GM12865 (cell line): ENCODE measurements around the gene LAMC1.

Experiments used
- DNase-seq: peaks from one replicate; pipeline ENCODE4 v3.0.0; 2010; ENCODE audit warnings: low read depth
- H3K4me3 ChIP-seq: 2 replicates; pipeline ENCODE4 v1.5.1; 2011; ENCODE audit warnings: mild to moderate bottlenecking, low read depth, low read length, control low read depth
- TF ChIP-seq, protein P1 (sequence below): IDR thresholded peaks from 2 replicates; pipeline ENCODE4 v1.5.1; 2011; ENCODE audit warnings: low read length, control low read depth, low read depth, inconsistent platforms; ENCODE audit not compliant: insufficient read depth; ENCODE audit errors: missing control alignments

LAMC1 gene

DNA sequence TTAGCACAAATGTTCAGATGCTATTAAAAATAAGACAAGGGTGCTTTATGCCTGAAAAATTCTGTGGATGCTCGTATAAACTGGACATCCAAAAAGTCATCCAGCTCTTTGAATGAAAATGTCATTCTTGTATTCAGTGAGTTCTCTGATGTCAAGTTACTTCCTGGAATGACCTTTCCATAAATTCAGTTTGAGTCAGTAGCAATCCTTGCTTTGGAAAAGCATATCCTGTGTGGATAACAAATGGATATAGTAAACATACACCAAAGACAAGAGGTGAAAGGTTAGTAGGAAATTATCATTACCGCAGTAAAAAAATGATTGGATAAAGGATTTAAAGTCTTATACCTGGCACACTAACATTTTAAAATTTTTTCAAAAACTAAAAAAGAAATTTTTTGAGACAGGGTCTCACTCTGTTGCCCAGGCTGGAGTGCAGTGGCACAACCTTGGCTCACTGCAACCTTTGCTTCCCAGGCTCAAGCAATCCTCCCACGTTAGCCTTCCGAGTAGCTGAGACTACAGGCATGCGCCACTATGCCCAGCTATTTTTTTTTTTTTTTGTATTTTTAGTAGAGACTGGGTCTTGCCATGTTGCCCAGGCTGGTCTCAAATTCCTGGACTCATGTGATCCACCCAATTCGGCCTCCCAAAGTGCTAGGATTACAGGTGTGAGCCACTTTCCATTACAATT, 10.8 kb upstream of the LAMC1 start:
- TF ChIP-seq, protein P1, sequence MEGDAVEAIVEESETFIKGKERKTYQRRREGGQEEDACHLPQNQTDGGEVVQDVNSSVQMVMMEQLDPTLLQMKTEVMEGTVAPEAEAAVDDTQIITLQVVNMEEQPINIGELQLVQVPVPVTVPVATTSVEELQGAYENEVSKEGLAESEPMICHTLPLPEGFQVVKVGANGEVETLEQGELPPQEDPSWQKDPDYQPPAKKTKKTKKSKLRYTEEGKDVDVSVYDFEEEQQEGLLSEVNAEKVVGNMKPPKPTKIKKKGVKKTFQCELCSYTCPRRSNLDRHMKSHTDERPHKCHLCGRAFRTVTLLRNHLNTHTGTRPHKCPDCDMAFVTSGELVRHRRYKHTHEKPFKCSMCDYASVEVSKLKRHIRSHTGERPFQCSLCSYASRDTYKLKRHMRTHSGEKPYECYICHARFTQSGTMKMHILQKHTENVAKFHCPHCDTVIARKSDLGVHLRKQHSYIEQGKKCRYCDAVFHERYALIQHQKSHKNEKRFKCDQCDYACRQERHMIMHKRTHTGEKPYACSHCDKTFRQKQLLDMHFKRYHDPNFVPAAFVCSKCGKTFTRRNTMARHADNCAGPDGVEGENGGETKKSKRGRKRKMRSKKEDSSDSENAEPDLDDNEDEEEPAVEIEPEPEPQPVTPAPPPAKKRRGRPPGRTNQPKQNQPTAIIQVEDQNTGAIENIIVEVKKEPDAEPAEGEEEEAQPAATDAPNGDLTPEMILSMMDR, result no peak
- no peak overlapping the region for H3K4me3 ChIP-seq
- no peak for DNase-seq

DNA sequence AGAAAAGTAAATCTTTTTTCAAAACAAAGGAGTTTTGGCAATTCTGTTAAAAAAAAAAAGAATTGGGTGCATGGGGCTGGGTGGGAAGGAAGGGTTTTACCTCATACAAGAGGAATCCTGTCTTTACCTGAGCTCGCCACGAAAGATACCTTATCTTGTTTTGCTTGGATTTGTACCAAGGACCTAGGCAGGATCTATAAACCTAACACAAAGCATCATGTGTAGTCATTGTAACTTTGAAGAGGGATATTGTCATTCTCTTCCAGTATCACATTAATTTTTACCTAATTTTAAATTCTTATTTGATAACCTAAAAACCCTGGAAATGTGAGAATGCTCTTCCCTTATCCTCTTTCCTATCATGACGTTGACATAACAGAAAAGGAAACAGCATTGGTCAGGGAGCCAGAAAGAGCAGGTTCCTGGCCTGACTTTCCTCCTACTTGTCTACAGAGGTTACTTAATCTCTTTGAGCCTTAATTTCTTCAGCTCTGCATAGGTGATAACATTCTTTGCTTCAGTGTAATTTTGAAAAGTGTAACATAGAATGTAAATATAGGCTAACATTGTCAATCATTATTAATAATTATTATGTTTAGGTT, 4.0 kb upstream of the LAMC1 start:
- DNase-seq, result no peak
- TF ChIP-seq, protein P1, result no peak
- no peak overlapping the region for H3K4me3 ChIP-seq

DNA sequence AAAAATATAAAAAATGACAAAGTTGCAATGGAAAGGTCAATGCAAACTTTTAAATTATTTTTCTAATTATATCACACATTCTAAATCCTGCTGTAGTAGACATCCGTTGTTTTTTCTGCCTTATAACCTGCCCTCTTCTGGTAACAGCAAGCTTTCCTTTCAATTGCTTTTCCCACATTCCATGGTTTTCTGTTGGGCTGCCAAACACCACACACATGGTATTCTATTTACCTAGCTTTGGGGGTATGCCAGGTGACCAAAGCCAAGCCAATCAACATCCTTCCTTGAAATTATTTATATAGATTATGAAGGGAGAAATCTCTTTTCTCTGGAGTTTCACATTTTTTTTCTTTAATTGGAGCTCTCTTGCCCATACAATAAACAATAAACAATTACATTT, 3.4 kb upstream of the LAMC1 start:
- TF ChIP-seq, protein P1, result no peak
- DNase-seq, result no peak
- H3K4me3 ChIP-seq, result no peak overlapping the region

DNA sequence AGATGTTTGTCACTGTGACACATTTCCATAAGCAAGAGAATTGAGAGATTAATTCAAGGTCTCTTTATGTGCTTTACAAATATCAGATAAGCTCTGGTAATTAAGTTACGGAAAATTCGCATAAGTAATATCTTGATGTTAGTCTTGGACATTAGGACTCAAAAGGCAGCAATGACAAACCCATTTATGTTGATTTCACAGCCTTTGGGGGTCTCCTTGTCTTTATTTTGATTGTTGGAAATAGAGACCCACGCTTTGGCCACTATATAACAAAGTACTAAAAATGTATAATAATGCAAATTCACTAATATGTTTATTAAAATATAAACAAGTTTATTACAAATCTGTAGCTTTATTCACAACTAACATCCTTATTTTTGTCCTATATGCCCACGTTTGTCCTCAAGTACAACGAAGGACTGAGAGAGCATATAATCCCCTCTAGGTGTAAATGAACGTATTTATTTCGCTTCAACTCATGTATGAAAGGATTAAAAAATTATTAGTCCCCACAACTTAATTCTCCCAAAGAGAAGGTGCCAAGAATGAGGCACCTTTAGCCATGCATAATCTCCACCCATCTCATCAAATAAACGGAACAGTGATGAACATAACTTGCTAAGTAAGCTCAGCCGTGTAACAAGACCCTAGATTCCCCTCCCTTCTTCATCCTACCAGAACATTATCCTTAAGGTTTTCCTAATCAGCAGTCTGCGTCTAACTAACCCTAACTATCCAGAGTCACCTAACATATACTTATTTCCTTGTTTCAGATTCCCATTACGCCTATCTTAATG, 1.6 kb upstream of the LAMC1 start:
- TF ChIP-seq, protein P1, result no peak
- DNase-seq, result no peak
- peak overlapping the region; percentile 80 for H3K4me3 ChIP-seq

DNA sequence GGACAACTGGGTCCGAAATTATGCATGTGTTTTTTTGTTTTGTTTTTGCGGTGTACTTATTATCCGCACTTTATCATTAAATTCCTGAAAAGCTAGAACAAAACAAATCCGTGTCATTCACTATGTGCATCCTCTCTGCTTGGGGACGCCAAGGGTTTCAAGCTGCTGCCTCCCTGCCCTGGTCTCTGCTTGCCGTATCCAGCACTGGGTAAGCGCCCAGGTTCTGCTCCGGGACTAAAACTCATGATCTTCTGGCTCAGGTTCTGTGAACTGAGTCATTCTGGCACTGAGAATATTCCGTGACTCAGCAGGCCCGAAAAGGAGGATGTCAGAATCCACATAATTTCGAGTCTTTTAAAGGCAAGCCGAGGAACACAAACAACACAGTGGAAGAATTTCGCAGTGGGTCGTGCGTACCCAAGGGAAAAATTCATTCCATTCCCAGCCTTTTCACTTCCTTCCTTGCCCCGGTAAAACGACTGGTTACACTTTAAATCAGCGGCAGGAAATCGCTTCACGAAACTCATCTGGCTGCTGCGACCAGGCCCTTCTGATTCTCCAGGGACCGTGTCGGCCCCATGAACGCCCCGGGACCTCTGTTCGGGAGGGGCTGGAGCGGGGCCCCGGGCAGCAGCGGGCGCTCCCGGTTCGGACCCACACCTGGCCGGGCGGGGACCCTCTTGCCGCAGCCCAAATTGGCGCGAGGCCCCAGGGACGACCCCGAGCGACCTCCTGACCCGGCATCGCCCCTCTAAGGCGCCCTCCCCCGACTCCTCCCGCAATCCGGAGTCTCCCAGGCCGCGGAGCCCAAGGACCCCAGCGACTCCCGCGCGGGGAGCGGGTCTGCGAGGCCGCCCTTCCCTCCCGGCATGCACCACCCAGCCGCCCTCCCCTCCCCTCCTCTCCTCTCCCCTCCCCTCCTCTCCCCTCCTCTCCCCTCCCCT, 746 bp upstream of the LAMC1 start:
- DNase-seq, result peak; percentile 82
- H3K4me3 ChIP-seq, result peak overlapping the region; percentile 80
- TF ChIP-seq, protein P1, result no peak

DNA sequence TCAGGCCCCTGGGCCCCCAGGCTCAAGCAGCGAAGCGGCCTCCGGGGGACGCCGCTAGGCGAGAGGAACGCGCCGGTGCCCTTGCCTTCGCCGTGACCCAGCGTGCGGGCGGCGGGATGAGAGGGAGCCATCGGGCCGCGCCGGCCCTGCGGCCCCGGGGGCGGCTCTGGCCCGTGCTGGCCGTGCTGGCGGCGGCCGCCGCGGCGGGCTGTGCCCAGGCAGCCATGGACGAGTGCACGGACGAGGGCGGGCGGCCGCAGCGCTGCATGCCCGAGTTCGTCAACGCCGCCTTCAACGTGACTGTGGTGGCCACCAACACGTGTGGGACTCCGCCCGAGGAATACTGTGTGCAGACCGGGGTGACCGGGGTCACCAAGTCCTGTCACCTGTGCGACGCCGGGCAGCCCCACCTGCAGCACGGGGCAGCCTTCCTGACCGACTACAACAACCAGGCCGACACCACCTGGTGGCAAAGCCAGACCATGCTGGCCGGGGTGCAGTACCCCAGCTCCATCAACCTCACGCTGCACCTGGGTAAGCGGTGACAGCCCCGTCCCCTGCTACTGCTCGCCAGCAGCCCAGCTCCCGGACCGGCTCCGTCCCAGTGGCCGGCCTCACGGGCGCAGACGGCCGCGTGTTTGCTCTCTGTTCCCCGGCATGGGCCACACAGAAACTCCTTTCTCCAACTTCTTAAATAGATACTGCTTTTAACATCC, 539 bp downstream of the LAMC1 start:
- TF ChIP-seq, protein P1, result peak; percentile 77
- H3K4me3 ChIP-seq, result peak overlapping the region; percentile 67
- peak; percentile 89 for DNase-seq
